ENCODE data around the gene CDH3.
"Not testable (repeated sequence)": the region's sequence is repeated elsewhere in the genome, so short reads cannot be mapped to it uniquely, and the experiment has no call there.

The CDH3 gene

GRCh38 chr16:68704232-68704867 lies 59.2 kb downstream of the CDH3 start:
- DNase-seq (ENCODE audit: low read depth in 3 of 3): peak; percentile 35 to 72 (median 44)

- no peak for DNase-seq (ENCODE audit: low read depth in 3 of 3)
Measured at GRCh38 chr16:68707340-68708152, 62.4 kb downstream of the CDH3 start.

GRCh38 chr16:68710211-68710610 lies 65.1 kb downstream of the CDH3 start:
- no peak for DNase-seq (ENCODE audit: low read depth in 3 of 3)

GRCh38 chr16:68711421-68712139 lies 66.5 kb downstream of the CDH3 start:
- no peak for DNase-seq (ENCODE audit: low read depth in 3 of 3)

- DNase-seq (ENCODE audit: low read depth in 3 of 3): no peak
Measured at GRCh38 chr16:68713361-68713760, 68.3 kb downstream of the CDH3 start.

- DNase-seq (ENCODE audit: low read depth in 3 of 3): no peak
Measured at GRCh38 chr16:68715471-68715870, 70.4 kb downstream of the CDH3 start.

- not testable (repeated sequence) for DNase-seq (ENCODE audit: low read depth in 3 of 3)
Measured at GRCh38 chr16:68716516-68716915, 71.4 kb downstream of the CDH3 start.

- no peak for DNase-seq (ENCODE audit: low read depth in 3 of 3)
Measured at GRCh38 chr16:68717684-68718083, 72.6 kb downstream of the CDH3 start.

- DNase-seq (ENCODE audit: low read depth in 3 of 3): no peak
Measured at GRCh38 chr16:68718590-68718989, 73.5 kb downstream of the CDH3 start.

- peak in 1 of 3 experiments; percentile 7 for DNase-seq (ENCODE audit: low read depth in 3 of 3)
Measured at GRCh38 chr16:68719993-68720489, 74.9 kb downstream of the CDH3 start.

- no peak for DNase-seq (ENCODE audit: low read depth in 3 of 3)
Measured at GRCh38 chr16:68722119-68723024, 77.3 kb downstream of the CDH3 start.

GRCh38 chr16:68724797-68725196 lies 79.7 kb downstream of the CDH3 start:
- no peak for DNase-seq (ENCODE audit: low read depth in 3 of 3)

GRCh38 chr16:68728523-68728922 lies 83.4 kb downstream of the CDH3 start:
- no peak for DNase-seq (ENCODE audit: low read depth in 3 of 3)

- DNase-seq (ENCODE audit: low read depth in 3 of 3): no peak
Measured at GRCh38 chr16:68731637-68732036, 86.5 kb downstream of the CDH3 start.

GRCh38 chr16:68732042-68732680 lies 87.1 kb downstream of the CDH3 start:
- no peak for DNase-seq (ENCODE audit: low read depth in 3 of 3)

GRCh38 chr16:68732741-68733399 lies 87.8 kb downstream of the CDH3 start:
- no peak for DNase-seq (ENCODE audit: low read depth in 3 of 3)

GRCh38 chr16:68733570-68733969 lies 88.5 kb downstream of the CDH3 start:
- no peak for DNase-seq (ENCODE audit: low read depth in 3 of 3)

- DNase-seq (ENCODE audit: low read depth in 3 of 3): no peak
Measured at GRCh38 chr16:68734782-68735181, 89.7 kb downstream of the CDH3 start.

GRCh38 chr16:68736561-68736960 lies 91.5 kb downstream of the CDH3 start:
- DNase-seq (ENCODE audit: low read depth in 3 of 3): no peak

GRCh38 chr16:68737046-68737729 lies 92.1 kb downstream of the CDH3 start, which contains the start of gene CDH1:
CDH1 (plus strand) TSS chr16:68737292; CDS start chr16:68737416, 124 bp downstream.
- DNase-seq (ENCODE audit: low read depth in 3 of 3): peak in 1 of 3 experiments; percentile 18
